Activated gamma-delta T cell treated with anti-CD3 and anti-CD28 coated beads, Interleukin-2, amount 50 U/mL, for 16 hours (primary cell): Measurements from ENCODE around the gene RAB21.
"Not testable (repeated sequence)": the region's sequence is repeated elsewhere in the genome, so short reads cannot be mapped to it uniquely, and the experiment has no call there.

Source experiments
- DNase-seq: peaks from one replicate; pipeline ENCODE4 v3.0.0-alpha.2; 2020; ENCODE audit warnings: low read depth

RAB21 gene

DNA sequence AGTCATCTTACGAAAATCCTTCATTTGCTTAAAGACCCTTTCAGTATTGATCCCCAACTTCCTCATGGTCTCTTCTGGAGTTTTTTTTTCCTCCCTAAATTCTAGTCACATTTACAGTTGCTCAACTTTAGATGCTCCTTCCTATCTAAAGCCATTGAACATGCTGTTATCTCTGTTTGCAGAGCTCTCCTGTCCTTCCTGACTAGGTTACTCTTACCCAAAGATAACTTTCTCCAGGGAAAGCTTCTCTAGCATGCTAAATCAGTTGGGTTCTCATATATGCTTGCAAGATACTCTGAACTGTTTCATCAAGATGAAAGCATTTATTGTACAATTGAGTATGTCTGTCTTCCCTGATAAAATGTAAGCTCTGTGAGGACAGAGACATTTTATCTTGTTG, 1.8 kb upstream of the RAB21 start:
- DNase-seq, result no peak

DNA sequence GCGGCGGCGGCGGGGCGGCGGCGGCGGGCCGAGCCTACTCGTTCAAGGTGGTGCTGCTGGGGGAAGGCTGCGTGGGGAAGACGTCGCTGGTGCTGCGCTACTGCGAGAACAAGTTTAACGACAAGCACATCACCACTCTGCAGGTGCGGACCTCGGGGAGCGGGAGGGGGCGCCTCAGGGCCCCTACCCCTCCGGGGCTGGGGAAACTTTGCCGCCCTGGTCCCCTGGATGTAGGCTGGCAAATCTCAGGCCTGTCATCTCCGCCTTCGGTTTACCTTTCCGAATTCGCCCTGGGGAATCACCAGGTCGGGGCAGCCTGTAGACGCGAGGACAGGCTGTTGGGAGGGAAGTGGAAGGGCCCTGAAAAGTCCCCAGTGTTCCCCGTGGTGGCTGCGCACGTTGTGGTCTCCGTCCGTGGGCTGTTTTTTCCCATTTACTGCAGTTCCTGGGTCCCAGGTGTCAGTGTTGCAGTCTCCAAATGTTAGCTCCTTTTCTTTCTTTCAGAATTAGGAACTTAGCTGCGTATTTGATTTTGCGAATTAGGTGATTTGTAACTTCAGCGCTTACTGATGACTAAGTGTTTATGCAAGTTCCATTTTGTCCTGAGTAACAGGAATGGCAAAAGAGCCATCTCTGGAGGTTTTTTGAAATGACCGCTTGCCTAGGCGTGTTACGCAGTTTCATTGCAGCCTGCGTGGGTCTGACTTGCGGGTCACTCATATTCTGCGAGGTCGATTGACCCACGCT, 656 bp downstream of the RAB21 start:
- peak; percentile 51 for DNase-seq

DNA sequence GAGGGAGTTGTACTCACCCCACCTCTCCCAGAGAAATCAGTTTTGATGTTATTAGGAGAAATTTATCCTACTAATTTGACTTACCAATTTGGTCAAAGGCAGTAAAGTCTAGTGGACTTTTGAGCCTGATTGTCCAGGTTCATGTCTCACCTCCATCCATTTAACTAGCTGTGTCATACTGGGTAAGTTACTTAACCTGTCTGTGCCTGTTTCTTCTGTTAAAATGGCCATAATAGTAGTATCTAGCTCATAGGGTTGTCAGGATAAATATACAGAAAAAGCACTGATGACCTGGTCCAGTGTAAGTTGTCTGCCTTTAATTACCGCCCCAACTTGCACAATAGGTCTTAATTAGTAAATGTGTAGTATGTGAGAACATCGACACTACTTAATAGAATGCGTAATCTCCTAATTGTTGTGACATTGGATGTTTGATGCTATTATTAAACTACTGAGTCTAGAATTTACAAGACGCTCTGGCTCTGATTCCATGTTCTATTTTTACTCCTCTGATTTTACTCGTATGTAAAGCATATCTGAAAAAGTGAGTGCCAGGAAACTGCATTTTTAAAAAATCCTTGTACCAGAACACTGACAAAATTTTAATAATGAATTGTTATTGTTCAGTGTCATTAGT, 1.5 kb downstream of the RAB21 start:
- no peak for DNase-seq

DNA sequence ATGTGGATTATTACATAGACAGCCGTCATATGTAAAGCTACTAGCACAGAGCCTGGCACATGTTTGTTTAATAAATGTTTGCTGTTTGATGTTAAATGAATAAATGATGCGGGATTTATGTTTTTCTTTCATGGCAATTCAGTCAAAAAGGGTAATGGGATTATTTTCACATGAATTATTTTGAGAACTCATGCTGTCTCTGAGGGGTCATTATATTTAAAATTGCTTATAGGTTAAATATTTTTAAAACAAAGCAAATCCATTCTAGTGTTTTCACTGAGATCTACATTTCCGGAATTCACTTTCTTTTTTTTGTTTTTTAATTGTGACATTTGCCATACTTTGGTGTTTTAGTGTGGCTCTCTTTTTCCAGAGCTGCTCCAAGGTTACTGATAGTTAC, 5.3 kb downstream of the RAB21 start:
- no peak for DNase-seq

DNA sequence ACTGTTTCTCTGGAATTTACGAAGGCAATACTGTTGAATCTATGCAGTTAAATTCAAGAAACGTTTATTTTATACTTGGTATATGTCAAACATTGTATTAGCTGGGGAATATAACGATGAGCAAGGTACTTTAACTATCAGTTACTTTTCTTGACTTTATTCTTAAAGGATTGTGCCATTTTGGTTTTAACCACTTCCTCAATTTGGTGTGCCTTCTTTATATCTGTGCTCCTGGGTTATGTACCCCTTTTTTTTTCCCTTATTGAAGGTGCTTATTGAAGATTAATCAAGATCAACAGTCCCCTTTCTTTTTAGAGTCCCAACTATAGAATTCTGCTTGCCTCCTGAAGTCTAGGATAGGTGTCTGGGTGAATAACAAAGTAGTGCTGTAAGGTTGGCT, 5.8 kb downstream of the RAB21 start:
- no peak for DNase-seq

DNA sequence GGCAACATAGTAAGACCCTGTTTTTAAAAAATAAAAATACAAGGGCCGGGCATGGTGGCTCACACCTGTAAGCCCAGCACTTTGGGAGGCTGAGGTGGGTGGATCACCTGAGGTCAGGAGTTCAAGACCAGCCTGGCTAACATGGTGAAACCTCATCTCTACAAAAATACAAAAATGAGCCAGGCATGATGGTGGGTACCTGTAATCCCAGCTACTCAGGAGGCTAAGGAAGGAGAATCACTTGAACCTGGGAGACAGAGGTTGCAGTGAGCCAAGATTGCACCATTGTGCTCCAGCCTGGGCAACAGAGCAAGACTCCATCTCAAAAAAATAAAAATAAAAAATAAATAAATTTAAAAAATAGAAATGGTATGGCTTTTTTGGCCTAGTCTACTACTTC, 6.7 kb downstream of the RAB21 start:
- DNase-seq, result not testable (repeated sequence)

DNA sequence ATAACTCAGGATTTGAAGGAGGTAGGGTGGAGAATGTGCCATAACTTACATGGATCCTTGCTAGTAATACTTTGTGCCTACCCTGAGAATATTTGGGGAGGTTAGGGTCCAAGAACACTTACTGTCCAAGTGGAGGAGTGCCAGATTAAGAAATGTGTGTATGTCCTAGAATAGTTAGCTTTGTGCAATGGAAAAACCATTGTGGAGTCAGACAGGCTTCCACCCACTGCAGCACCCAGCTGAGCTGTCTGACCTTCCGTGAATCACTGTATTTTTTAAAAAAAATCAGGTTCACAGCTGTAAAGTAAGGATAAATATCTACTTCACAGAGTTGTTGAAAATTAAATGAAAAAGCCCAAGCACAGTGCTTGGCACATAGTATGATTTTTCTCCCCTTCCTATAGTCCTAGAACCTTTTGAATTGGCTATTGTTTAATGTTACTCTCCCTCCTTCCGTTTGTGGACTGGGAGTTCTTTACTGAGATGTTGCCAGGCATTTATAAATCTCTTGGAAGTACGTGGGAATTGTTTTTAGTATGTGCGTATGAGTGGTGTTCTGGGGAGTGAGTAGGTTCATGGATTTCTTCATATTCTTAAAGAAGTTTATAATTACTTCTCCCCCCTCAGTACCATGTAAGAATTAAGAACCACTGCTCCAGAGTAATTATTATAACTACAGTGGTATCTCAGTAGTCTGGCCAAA, 9.2 kb downstream of the RAB21 start:
- DNase-seq, result no peak

DNA sequence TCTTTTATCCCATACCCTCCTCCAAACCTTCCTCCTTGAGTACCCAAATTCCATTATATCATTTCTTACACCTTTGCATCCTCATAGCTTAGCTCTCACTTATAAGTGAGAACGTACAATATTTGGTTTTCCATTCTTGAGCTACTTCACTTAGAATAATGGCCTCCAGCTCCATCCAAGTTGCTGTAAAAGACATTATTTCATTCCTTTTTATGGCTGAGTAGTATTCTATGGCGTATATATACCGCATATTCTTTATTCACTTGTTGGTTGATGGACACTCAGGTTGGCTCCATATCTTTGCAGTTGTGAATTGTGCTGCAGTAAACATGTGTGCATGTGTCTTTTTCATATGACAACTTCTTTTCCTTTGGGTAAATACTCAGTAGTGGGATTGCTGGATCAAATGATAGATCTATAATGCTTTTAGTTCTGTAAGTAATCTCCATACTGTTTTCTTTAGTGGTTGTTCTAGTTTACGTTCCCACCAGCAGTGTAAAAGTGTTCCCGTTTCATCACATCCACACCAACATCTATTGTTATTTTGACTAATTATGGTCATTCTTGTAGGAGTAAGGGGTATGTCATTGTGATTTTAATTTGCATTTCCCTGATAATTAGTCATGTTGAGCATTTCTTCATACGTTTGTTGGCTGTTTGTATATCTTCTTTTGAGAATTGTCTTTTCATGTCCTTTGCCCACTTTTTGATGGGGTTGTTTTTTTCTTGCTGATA, 10.1 kb downstream of the RAB21 start:
- no peak for DNase-seq

DNA sequence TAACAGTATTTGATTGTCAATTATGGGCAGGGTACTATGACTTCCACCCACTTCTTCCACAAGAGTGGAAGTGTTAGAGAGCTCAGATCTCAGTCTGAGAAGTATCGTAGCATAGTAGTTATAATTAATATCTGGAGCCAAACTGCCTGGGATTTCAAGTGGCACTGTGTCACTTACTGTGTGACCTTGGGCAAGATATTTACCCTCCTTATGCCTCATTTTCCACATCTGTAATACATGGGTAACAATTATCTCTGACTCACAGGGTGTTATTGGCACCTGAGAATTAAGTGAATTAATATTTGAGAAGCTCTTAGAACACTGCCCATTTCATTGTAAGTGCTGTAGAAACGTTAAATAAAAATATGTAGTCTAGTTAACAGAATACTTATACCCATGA, 11.5 kb downstream of the RAB21 start:
- DNase-seq, result no peak

DNA sequence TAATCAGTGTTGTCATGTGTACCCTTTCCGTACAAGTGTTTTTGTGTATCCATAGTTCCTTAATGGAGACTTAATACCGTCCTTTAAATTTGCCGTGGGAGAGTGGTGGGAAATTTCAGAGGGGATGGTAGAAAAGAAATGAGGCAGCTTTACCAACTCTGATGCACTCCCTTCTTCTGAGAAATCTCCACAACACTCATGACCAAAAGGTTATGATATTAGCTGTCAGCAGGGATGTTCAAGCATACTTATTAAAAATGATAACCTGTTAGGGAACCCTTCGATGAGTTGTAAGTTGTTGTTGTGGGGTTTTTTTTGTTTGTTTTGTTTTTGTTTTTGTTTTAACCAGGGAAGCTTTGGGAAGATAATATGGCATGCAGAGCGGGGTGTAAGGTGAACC, 12.5 kb downstream of the RAB21 start:
- DNase-seq, result no peak

DNA sequence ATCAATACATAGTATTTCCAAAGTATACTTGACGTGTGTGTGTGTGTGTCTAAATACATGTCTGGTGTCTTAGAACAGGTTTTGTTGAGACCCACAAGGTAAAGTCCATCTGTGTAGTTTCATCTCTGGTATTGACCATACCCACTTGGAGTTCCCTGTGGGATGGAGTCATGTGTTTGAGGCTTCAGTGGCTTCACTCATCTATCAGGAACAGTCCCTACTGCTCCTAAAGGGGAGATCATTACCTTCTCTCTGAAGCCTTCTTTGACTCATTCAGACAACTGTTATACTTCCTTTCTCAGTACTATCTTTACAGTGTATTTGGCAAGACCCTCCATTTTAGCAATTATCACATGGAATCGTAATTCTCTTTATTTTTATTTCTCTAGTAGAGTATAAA, 14.2 kb downstream of the RAB21 start:
- DNase-seq, result no peak

DNA sequence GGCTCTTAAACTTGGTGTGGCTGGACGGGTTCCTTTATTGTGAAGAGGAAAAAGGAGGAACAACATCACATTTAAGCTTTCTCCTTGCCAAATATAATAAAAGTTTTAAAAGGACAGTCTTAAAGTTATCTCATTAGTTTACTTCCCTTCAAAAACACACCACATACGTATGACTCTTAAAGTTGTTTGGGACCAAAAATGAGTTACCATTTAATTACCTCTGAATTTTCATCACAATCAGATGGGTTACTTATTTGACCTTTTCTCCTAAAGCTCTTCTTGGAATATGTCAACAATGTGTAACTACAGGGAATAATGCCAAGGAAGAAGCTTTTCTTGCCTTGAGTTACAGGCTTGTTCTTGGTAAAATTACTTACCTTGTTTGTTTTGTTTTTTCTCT, 16.4 kb downstream of the RAB21 start:
- no peak for DNase-seq

DNA sequence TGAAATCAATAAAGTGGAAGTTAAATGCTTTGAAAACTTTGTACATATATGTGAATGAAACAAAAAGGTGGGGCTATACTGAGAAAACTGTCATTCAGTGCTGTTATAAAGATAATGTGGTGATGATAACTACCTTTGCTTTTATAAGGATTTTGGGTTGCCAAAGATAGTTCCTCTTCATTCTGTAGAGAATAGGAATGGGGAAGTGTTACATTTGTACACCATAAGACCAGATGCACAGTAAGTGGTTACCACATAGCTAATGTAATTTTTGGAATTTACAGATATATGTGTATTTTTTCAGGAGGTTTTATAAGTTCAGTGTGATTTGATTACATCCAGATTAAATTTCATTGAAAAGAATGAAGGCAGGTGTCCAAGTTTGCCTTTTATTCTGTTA, 18.1 kb downstream of the RAB21 start:
- DNase-seq, result no peak

DNA sequence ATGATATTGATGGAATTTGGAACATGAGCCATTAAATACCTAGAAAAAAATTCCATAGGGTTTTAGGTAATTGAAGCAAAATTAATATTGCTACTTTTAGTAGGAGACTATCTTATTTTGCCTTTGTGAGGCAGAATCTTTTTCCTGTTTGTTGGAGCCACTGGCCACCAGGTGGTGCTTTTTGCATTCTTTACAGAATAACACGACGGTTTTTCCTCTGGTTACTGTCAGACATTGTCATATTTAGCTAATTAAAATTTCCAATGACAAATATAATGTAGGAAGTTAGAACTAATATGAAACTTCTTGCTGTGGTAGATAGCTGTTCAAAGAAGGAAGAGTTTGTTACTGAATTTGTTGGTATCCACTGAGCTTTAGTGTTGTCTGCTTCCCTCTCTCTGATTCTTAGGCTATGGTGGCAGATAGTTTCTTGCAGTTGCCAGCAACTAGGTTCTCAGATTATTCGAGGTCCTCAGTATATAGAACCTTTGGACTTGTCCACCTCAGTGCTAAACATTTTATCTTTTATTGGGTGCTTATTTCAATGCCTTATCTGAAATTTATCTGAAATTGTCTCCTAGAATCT, 25.7 kb downstream of the RAB21 start:
- DNase-seq, result peak; percentile 9

DNA sequence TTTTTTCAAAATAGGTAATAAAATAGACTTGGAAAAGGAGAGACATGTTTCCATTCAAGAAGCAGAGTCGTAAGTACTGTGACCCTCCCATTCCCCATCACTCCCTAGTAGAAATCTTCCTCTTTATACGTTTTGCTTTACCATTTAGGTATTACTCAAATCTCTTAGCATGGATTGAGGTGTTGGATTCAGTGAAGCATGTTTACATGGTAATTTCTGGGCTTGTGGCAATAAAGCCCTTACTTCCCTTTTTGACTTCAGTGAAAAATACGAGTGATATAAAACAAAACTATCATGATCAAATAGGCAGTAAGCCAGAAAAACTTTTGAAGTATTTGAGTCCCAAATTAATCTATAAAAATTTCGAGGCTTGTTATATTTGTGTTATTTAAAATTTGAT, 27.4 kb downstream of the RAB21 start:
- DNase-seq, result no peak

DNA sequence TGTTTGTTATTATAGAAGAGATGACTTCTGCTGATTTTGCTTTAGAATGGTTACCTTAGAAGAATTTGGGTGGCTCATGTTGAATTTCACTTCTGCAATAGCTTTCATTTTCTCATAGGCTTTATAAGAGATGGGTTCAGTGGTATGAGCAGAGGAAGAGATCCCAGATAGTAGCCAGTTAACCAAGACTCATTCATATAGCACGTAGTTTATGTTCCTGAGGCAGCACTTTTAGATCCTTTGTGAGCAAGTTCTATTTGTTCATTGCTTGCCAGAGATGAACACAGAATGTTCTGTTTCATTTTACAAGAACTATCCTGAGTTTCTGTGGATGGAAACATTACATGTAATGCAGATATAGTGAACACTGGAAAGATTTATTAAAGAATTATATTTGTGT, 32.2 kb downstream of the RAB21 start:
- DNase-seq, result no peak

DNA sequence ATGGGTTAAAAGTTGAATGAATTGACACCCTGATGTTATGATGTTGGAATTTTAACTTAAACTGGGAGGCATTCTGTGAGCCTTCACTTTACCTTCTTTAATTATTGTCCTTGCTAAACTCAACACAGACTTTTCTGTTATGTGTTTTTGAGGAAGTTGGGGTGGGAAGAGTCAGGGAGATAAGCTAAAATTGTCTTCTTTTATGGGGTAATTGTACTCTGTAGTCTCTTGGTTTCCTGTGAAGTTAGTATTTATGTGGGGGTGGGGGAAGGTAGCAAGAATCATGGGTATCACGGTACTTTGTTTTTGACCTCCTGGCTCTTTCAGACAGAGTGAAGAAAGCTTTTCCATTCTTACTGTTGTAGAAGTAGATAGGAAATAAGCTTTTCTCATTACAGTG, 32.9 kb downstream of the RAB21 start:
- no peak for DNase-seq

DNA sequence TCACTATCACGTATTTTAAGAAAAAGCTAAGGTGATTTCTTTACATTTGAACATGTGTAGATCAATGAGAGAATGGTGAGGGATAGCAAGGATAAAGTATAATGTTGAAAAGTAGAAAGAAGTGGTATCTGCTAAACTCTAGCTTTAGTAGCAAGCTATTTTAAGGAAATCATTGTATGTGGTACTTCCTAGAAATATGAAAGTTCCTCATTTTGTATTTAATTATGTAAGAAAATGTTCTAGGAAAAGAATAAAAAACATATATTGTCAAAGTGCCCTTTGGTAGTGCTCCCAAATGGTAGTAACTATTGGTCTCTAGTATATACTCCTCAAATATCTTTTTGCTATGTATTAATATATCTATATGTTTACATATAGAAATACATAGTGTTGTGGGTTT, 35.7 kb downstream of the RAB21 start:
- no peak for DNase-seq

DNA sequence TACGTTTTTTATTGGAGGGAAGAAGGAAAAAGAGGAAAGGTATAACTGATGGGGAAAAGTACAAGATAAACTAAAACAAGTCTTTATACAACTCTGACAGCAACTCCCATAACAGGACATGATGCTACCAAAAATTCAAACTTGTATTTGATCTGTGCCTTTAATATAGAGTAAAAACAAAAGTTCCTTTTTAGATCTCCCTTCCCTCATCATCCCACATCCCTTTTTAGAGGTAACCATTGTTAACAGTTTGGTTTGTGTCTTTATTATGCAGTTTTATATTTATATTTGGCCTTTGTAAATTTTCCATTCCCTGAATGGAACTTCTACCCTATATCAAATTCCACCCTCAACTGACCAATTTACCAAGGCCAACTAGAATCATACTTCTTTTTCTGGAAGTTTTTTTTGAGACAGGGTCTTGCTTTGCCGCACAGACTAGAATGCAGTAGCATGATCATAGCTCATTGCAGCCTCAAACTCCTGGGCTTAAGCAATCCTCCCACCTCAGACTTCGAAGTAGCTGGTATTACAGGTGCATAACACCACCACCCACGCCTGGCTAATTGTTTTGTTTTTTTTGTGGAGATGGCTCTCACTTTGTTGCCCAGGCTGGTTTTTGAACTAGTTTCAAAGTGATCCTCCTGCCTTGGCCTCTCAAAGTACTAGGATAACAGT, 36.9 kb downstream of the RAB21 start:
- DNase-seq, result no peak

DNA sequence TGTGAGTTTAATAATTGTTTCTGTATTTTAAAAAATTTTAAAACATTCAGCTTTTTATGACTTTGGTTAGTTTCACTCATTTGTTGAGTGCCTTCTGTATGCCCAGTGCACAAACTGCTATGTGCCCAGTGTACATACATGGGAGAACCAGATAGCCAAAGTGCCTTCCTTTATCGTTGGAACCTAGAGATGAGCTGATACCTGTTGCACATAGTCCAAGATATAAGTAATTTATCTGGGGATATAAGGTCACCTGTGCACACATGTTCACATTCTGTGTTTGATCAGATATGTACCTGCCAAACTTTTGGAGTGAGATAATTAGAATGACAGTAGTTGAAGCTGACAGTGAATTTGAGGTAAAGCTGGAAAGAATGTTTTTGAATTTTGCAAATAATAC, 37.9 kb downstream of the RAB21 start:
- DNase-seq, result no peak

DNA sequence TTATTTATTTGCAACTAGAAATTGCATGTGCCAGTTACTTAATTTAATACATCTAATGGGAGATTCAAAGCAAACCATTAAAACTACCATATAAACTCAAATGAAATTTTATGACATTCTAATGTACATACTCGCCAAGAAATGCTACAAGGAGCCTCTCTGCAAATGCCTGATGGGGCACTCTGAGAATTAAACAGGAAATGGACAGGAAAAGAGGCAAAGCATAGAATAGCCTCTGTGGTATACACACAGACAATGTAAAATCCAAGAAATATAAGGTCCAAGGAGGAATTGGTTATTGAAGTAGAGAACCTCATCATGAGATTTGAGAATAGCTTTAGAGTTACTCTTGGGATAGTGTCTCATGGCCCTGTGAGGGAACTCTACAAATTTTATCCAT, 41.2 kb downstream of the RAB21 start:
- no peak for DNase-seq

DNA sequence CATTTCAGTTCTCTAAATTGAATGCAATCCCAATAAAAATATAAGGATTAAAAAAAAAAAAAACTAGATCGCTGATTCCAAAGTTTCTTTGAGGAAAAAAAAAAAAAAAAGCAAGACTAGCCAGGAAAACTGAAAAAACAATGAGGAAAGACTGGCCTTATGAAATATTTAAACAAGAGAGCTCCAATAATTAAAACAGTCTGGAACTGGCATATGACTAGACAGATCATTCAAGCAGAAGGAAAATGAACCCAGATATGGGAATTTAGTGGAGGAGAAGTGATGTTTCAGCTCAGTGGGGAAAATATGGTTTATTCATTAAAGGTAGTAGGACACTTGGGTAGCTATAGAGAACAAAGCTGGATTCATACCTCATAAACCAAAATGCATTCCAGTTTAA, 42.9 kb downstream of the RAB21 start:
- no peak for DNase-seq
